ENCODE results near the gene DBR1. TPM values are rescaled to one million over a fixed set of nuclear protein-coding genes. Genes with fewer than 3 reads are reported as not detected.

Gene DBR1
- total and polyA plus RNA-seq, 10 donors = 8.1 to 19.2 (median 16.9) TPM

- 95 to 100% (median 97%) methylated on average over 2 of the region's 2 CpGs for WGBS, 5 donors
- TF ChIP-seq POLR2A (IDR thresholded peaks at IDR 0.05) (no peak), POLR2AphosphoS5 (IDR thresholded peaks at IDR 0.05) (no peak), CTCF (IDR thresholded peaks at IDR 0.05 in 8 of 11, conservative IDR thresholded peaks at IDR 0.05 in 3 of 11) (no peak)
- no peak for DNase-seq
Measured at GRCh38 chr3:138206196-138206595, 31.5 kb upstream of the DBR1 start.

GRCh38 chr3:138205527-138205926 is 30.8 kb upstream of the DBR1 start:
- peaks cover 0 to 20% (median 0%) of the 10 kb centered on the region in 6 donors for H3K36me3 ChIP-seq
- WGBS, 5 donors = 84 to 90% (median 86%) methylated on average over 5 of the region's 5 CpGs
- H3K9me3 ChIP-seq = no peaks in the 10 kb centered on the region
- no peaks in the 10 kb centered on the region for H3K27me3 ChIP-seq (replicated peaks in 1 of 7)
- TF ChIP-seq CTCF (IDR thresholded peaks at IDR 0.05 in 8 of 11, conservative IDR thresholded peaks at IDR 0.05 in 3 of 11) (no peak), POLR2AphosphoS5 (IDR thresholded peaks at IDR 0.05) (no peak), POLR2A (IDR thresholded peaks at IDR 0.05) (no peak)
- H3K4me1 ChIP-seq = peaks cover 0 to 68% (median 15%) of the 10 kb centered on the region in 6 donors
- no peak overlapping the region for H3K27ac ChIP-seq
- intact Hi-C loops (cut with DNase I; ENCODE audit: low total_unique reads) = no loop called here
- no peak overlapping the region for H3K4me3 ChIP-seq
- no peak for DNase-seq

More at GRCh38 chr3:138206196-138206595, 31.5 kb upstream of the DBR1 start:
- Histone ChIP-seq H3K27me3 (replicated peaks in 1 of 7) (no peaks in the 10 kb centered on the region), H3K9me3 (no peaks in the 10 kb centered on the region), H3K4me3 (no peak overlapping the region), H3K27ac (no peak overlapping the region), H3K4me1 (peaks cover 0 to 63% (median 12%) of the 10 kb centered on the region in 6 donors), H3K36me3 (peaks cover 0 to 20% (median 0%) of the 10 kb centered on the region in 6 donors)
- intact Hi-C loops (cut with DNase I; ENCODE audit: low total_unique reads) = no loop called here

- intact Hi-C loops (cut with DNase I; ENCODE audit: low total_unique reads) = no loop called here
- no peak overlapping the region for H3K27ac ChIP-seq
- 82 to 91% (median 88%) methylated on average over 4 of the region's 4 CpGs for WGBS, 5 donors
- H3K36me3 ChIP-seq = peaks cover 0 to 19% (median 0%) of the 10 kb centered on the region in 6 donors
- DNase-seq = no peak
- no peaks in the 10 kb centered on the region for H3K9me3 ChIP-seq
- no peak overlapping the region for H3K4me3 ChIP-seq
- TF ChIP-seq CTCF (IDR thresholded peaks at IDR 0.05 in 8 of 11, conservative IDR thresholded peaks at IDR 0.05 in 3 of 11) (no peak), POLR2AphosphoS5 (IDR thresholded peaks at IDR 0.05) (no peak), POLR2A (IDR thresholded peaks at IDR 0.05) (no peak)
- peaks cover 0 to 78% (median 26%) of the 10 kb centered on the region in 6 donors for H3K4me1 ChIP-seq
- no peaks in the 10 kb centered on the region for H3K27me3 ChIP-seq (replicated peaks in 1 of 7)
Measured at GRCh38 chr3:138203938-138204337, 29.2 kb upstream of the DBR1 start.

- no peaks in the 10 kb centered on the region for H3K27me3 ChIP-seq (replicated peaks in 1 of 7)
- no peaks in the 10 kb centered on the region for H3K9me3 ChIP-seq
- H3K4me1 ChIP-seq = peaks cover 0 to 78% (median 26%) of the 10 kb centered on the region in 6 donors
- WGBS, 5 donors = 81 to 92% (median 87%) methylated on average over 3 of the region's 3 CpGs
- DNase-seq = no peak
- no peak for TF ChIP-seq CTCF (IDR thresholded peaks at IDR 0.05 in 8 of 11, conservative IDR thresholded peaks at IDR 0.05 in 3 of 11)
- TF ChIP-seq POLR2A (IDR thresholded peaks at IDR 0.05) = no peak
- TF ChIP-seq POLR2AphosphoS5 (IDR thresholded peaks at IDR 0.05) = no peak
- peaks cover 0 to 15% (median 0%) of the 10 kb centered on the region in 6 donors for H3K36me3 ChIP-seq
- no peak overlapping the region for H3K4me3 ChIP-seq
- intact Hi-C loops (cut with DNase I; ENCODE audit: low total_unique reads) = no loop called here
- H3K27ac ChIP-seq = no peak overlapping the region
Measured at GRCh38 chr3:138202945-138203701, 28.4 kb upstream of the DBR1 start.

Data from spleen (tissue), 11 donors.